Measurements from ENCODE around the gene EPB41L4A.

- TF ChIP-seq EZH2 (IDR thresholded peaks at IDR 0.05; ENCODE audit: low read length) (no peak), CTCF (optimal IDR thresholded peaks at IDR 0.05 in 1 of 3, IDR thresholded peaks at IDR 0.05 in 1 of 3, conservative IDR thresholded peaks at IDR 0.05 in 1 of 3; ENCODE audit: extremely low read depth in 1 of 3, insufficient read depth in 2 of 3, low read length in 3 of 3) (no peak)
Measured at GRCh38 chr5:112126982-112127381, 292.1 kb downstream of the EPB41L4A start.

Measured in keratinocyte (primary cell).